Measurements from ENCODE around the gene ADAD2.

The ADAD2 gene

DNA sequence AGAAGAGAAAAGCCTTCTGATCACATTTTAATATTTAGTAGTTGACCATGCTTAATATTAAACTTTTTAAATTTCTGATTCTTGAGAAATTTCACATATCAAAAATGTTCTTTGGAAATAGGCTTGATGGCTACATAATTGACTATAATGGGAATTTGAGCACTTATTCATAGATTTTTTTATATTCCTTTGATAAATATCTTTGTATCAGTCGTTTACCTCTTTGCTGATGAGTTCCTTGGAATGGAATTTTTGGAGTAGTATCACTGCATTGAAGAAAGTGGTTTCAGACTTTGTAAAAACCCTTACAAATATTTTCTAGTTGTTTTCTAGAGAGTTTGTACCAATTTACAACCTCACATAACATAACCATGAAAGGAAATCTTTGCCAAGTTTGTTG is 31.2 kb upstream of the ADAD2 start:
- TF ChIP-seq FOXP2 (optimal IDR thresholded peaks at IDR 0.05; ENCODE audit: borderline replicate concordance, extremely low read depth, extremely low read length, insufficient read depth) = no peak
- no peak for TF ChIP-seq REST (IDR thresholded peaks at IDR 0.05; ENCODE audit: insufficient read depth in 1 of 2, low read depth in 2 of 2, low read length in 2 of 2)
- no peak for TF ChIP-seq POLR2AphosphoS5 (IDR thresholded peaks at IDR 0.05; ENCODE audit: low read depth, low read length)
- no peak for TF ChIP-seq SIN3A (IDR thresholded peaks at IDR 0.05; ENCODE audit: borderline replicate concordance, insufficient read depth, low read length)
- TF ChIP-seq TAF1 (IDR thresholded peaks at IDR 0.05; ENCODE audit: borderline replicate concordance, insufficient read depth, low read length) = no peak

DNA sequence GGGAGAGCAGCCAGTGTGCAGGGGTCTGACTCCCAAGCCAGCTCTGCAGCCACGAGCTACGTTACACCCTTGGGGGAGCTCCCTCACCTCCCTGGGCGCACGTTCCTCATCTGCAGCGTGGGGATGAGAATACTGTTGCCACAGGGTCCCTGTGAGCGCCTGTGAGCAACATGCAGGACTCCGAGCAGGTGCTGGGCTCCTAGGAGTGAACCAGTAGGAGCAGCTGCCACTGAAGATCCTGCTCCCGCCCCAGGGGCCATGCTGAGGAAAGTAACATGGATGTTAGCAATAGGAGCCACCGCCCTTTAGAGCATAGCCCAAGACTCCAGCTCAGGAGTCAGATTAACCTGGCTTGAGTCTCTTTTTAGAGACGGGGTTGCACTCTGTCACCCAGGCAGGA is 29.9 kb upstream of the ADAD2 start:
- TF ChIP-seq POLR2AphosphoS5 (IDR thresholded peaks at IDR 0.05; ENCODE audit: low read depth, low read length) = no peak
- TF ChIP-seq SIN3A (IDR thresholded peaks at IDR 0.05; ENCODE audit: borderline replicate concordance, insufficient read depth, low read length) = no peak
- TF ChIP-seq FOXP2 (optimal IDR thresholded peaks at IDR 0.05; ENCODE audit: borderline replicate concordance, extremely low read depth, extremely low read length, insufficient read depth) = no peak
- TF ChIP-seq REST (IDR thresholded peaks at IDR 0.05; ENCODE audit: insufficient read depth in 1 of 2, low read depth in 2 of 2, low read length in 2 of 2) = no peak
- TF ChIP-seq TAF1 (IDR thresholded peaks at IDR 0.05; ENCODE audit: borderline replicate concordance, insufficient read depth, low read length) = no peak

DNA sequence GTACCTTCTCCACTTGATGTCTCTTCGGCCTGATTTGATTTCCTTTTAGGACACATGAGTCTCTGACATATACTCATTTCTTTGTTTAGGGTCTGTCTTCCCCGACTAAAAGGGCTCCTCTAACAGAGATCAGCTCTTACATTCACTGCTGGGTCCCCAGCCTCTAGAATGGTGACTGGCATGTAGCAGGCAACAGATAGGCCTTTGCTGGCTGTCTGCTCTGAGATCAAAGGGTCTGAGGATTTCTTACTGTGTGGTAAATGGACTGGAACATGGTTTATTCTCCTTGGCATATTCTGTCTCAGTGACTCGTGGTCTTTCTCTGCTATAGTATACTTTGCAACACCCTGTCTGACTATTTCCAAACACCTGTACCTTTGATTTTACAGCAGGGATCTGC is 29.2 kb upstream of the ADAD2 start:
- TF ChIP-seq TAF1 (IDR thresholded peaks at IDR 0.05; ENCODE audit: borderline replicate concordance, insufficient read depth, low read length) = no peak
- TF ChIP-seq POLR2AphosphoS5 (IDR thresholded peaks at IDR 0.05; ENCODE audit: low read depth, low read length) = no peak
- no peak for TF ChIP-seq SIN3A (IDR thresholded peaks at IDR 0.05; ENCODE audit: borderline replicate concordance, insufficient read depth, low read length)
- TF ChIP-seq FOXP2 (optimal IDR thresholded peaks at IDR 0.05; ENCODE audit: borderline replicate concordance, extremely low read depth, extremely low read length, insufficient read depth) = no peak
- no peak for TF ChIP-seq REST (IDR thresholded peaks at IDR 0.05; ENCODE audit: insufficient read depth in 1 of 2, low read depth in 2 of 2, low read length in 2 of 2)

GRCh38 chr16:84165746-84166145 is 25.2 kb upstream of the ADAD2 start:
- TF ChIP-seq TAF1 (IDR thresholded peaks at IDR 0.05; ENCODE audit: borderline replicate concordance, insufficient read depth, low read length) = no peak
- no peak for TF ChIP-seq REST (IDR thresholded peaks at IDR 0.05; ENCODE audit: insufficient read depth in 1 of 2, low read depth in 2 of 2, low read length in 2 of 2)
- no peak for TF ChIP-seq SIN3A (IDR thresholded peaks at IDR 0.05; ENCODE audit: borderline replicate concordance, insufficient read depth, low read length)
- TF ChIP-seq FOXP2 (optimal IDR thresholded peaks at IDR 0.05; ENCODE audit: borderline replicate concordance, extremely low read depth, extremely low read length, insufficient read depth) = no peak
- no peak for TF ChIP-seq POLR2AphosphoS5 (IDR thresholded peaks at IDR 0.05; ENCODE audit: low read depth, low read length)

All from PFSK-1 (cell line).